ENCODE data around the gene GSC2.

- TF ChIP-seq EZH2 (IDR thresholded peaks at IDR 0.05; ENCODE audit: insufficient read depth, low read length): no peak
- no peak for TF ChIP-seq CTCF (IDR thresholded peaks at IDR 0.05; ENCODE audit: insufficient read depth, low read depth, low read length)
Measured at GRCh38 chr22:19111140-19111539, 39.0 kb downstream of the GSC2 start.
